Activated T-helper 9 cell treated with anti-CD3 and anti-CD28 coated beads, Interleukin-2, amount 50 U/mL, for 16 hours (primary cell): ENCODE measurements around the gene DST.

Experiments used
- DNase-seq: peaks from one replicate; pipeline ENCODE4 v3.0.0-alpha.2; 2020; ENCODE audit warnings: low read depth

The DST gene

GRCh38 chr6:56642366-56643261 lies at the start of gene DST:
DST (minus strand) TSS chr6:56642889.
- no peak for DNase-seq

GRCh38 chr6:56691814-56692213 lies 49.1 kb upstream of the DST start:
- no peak for DNase-seq

- DNase-seq: no peak
These were observed 48.6 kb upstream of the DST start for GRCh38 chr6:56691286-56691595.

GRCh38 chr6:56690519-56691285 lies 48.0 kb upstream of the DST start:
- no peak for DNase-seq

GRCh38 chr6:56689663-56690062 lies 47.0 kb upstream of the DST start:
- DNase-seq: no peak

GRCh38 chr6:56689114-56689513 lies 46.4 kb upstream of the DST start:
- DNase-seq: no peak

- DNase-seq: no peak
These were observed 45.8 kb upstream of the DST start for GRCh38 chr6:56688521-56688920.

GRCh38 chr6:56687551-56687950 lies 44.9 kb upstream of the DST start:
- no peak for DNase-seq

GRCh38 chr6:56686429-56686828 lies 43.7 kb upstream of the DST start:
- no peak for DNase-seq

GRCh38 chr6:56685994-56686393 lies 43.3 kb upstream of the DST start:
- DNase-seq: no peak

GRCh38 chr6:56685102-56685733 lies 42.5 kb upstream of the DST start:
- DNase-seq: no peak

- no peak for DNase-seq
These were observed 41.8 kb upstream of the DST start for GRCh38 chr6:56684342-56685101.

- DNase-seq: no peak
These were observed 41.2 kb upstream of the DST start for GRCh38 chr6:56683882-56684281.

- no peak for DNase-seq
These were observed 39.9 kb upstream of the DST start for GRCh38 chr6:56682635-56683034.

GRCh38 chr6:56677559-56677958 lies 34.9 kb upstream of the DST start:
- no peak for DNase-seq

- DNase-seq: no peak
These were observed 29.2 kb upstream of the DST start for GRCh38 chr6:56671651-56672461.

- no peak for DNase-seq
These were observed 28.5 kb upstream of the DST start for GRCh38 chr6:56671160-56671559.

- no peak for DNase-seq
These were observed 26.4 kb upstream of the DST start for GRCh38 chr6:56669041-56669440.

- DNase-seq: no peak
These were observed 25.5 kb upstream of the DST start for GRCh38 chr6:56668158-56668557.

GRCh38 chr6:56667336-56667735 lies 24.6 kb upstream of the DST start:
- DNase-seq: no peak

- DNase-seq: no peak
These were observed 21.3 kb upstream of the DST start for GRCh38 chr6:56664029-56664428.
